Measurements from ENCODE around the gene CCDC12. TPM values are rescaled to one million over a fixed set of nuclear protein-coding genes. Genes with fewer than 3 reads are reported as not detected.

Gene CCDC12
- total RNA-seq, 1 donor from 2014 or later = 64.3 TPM

GRCh38 chr3:47004369-47005211 is 28.0 kb upstream of the CCDC12 start:
- no peak for TF ChIP-seq CTCF (IDR thresholded peaks at IDR 0.05; ENCODE audit: unreplicated experiment)
- H3K27me3 Mint-ChIP-seq = no peaks in the 10 kb centered on the region
- H3K9me3 Mint-ChIP-seq (ENCODE audit: low read depth) = no peaks in the 10 kb centered on the region
- H3K4me1 Mint-ChIP-seq (ENCODE audit: low read depth) = no peaks in the 10 kb centered on the region
- no peak for DNase-seq (ENCODE audit: low spot score, unreplicated experiment)
- no peak overlapping the region for H3K4me3 Mint-ChIP-seq (ENCODE audit: low read depth)
- no peak overlapping the region for H3K27ac Mint-ChIP-seq
- H3K36me3 Mint-ChIP-seq (ENCODE audit: insufficient read depth) = peaks cover 13% of the 10 kb centered on the region

GRCh38 chr3:47003461-47004368 is 27.2 kb upstream of the CCDC12 start:
- H3K27me3 Mint-ChIP-seq = no peaks in the 10 kb centered on the region
- no peak overlapping the region for H3K4me3 Mint-ChIP-seq (ENCODE audit: low read depth)
- peaks cover 13% of the 10 kb centered on the region for H3K36me3 Mint-ChIP-seq (ENCODE audit: insufficient read depth)
- H3K9me3 Mint-ChIP-seq (ENCODE audit: low read depth) = no peaks in the 10 kb centered on the region
- H3K27ac Mint-ChIP-seq = no peak overlapping the region
- H3K4me1 Mint-ChIP-seq (ENCODE audit: low read depth) = no peaks in the 10 kb centered on the region
- TF ChIP-seq CTCF (IDR thresholded peaks at IDR 0.05; ENCODE audit: unreplicated experiment) = no peak
- DNase-seq (ENCODE audit: low spot score, unreplicated experiment) = no peak

GRCh38 chr3:47003056-47003410 is 26.5 kb upstream of the CCDC12 start:
- Mint-ChIP-seq H3K4me3 (ENCODE audit: low read depth) (no peak overlapping the region), H3K27ac (no peak overlapping the region), H3K27me3 (no peaks in the 10 kb centered on the region), H3K4me1 (ENCODE audit: low read depth) (peaks cover 3% of the 10 kb centered on the region), H3K9me3 (ENCODE audit: low read depth) (no peaks in the 10 kb centered on the region), H3K36me3 (ENCODE audit: insufficient read depth) (peaks cover 18% of the 10 kb centered on the region)
- TF ChIP-seq CTCF (IDR thresholded peaks at IDR 0.05; ENCODE audit: unreplicated experiment) = no peak
- no peak for DNase-seq (ENCODE audit: low spot score, unreplicated experiment)

- Mint-ChIP-seq H3K9me3 (ENCODE audit: low read depth) (no peaks in the 10 kb centered on the region), H3K27me3 (no peaks in the 10 kb centered on the region), H3K36me3 (ENCODE audit: insufficient read depth) (peaks cover 18% of the 10 kb centered on the region), H3K4me3 (ENCODE audit: low read depth) (no peak overlapping the region), H3K27ac (no peak overlapping the region), H3K4me1 (ENCODE audit: low read depth) (peaks cover 4% of the 10 kb centered on the region)
- DNase-seq (ENCODE audit: low spot score, unreplicated experiment) = no peak
- TF ChIP-seq CTCF (IDR thresholded peaks at IDR 0.05; ENCODE audit: unreplicated experiment) = no peak
These were observed 25.9 kb upstream of the CCDC12 start for GRCh38 chr3:47002171-47003055.

All from progenitor cell of endocrine pancreas (in vitro differentiated cells).